Stimulated activated CD8-positive, alpha-beta memory T cell treated with anti-CD3 and anti-CD28 coated beads, Interleukin-12 subunit alpha, Interleukin-12 subunit beta, amount 100 ng/mL, for 24 hours (primary cell): ENCODE results near the gene MTRF1L.
"Not testable (repeated sequence)": the region's sequence is repeated elsewhere in the genome, so short reads cannot be mapped to it uniquely, and the experiment has no call there.

Experiments
- DNase-seq: peaks from one replicate; pipeline ENCODE4 v3.0.0-alpha.2; 2020; ENCODE audit errors: extremely low read depth

The MTRF1L gene

DNA sequence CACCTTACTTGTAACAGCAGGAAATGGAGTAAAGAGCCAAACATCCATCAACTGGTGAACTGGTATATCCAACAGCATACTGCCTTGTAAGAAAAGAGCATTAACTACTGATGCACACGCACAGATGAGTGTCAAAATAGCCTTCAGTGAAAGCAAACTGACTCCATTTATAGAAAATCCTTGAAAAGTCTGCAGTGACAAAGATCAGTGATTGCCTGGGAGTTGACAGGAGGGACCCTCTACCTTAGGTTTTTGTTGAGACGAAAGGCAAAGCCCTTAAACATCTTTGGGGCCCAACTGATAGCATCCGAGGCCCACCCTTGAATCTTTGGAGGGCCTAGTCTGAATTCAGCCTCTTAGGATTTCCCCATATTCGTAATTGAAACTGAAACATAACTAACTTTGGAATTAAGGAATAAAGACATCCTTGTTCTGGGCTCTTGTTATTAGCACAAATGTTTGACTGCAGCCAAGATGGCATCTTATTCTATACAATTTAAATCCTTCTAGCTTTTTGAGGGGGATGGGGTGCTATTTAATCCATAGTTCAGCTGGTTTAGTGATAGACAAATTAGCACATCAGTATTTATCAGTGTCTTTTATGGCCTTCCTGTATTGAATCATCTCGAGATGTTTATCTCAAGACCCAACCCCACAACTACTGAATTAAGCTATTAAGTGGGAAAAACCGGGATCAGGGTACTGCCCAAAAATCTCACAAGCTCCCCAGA, 32.7 kb downstream of the MTRF1L start:
- DNase-seq = no peak

DNA sequence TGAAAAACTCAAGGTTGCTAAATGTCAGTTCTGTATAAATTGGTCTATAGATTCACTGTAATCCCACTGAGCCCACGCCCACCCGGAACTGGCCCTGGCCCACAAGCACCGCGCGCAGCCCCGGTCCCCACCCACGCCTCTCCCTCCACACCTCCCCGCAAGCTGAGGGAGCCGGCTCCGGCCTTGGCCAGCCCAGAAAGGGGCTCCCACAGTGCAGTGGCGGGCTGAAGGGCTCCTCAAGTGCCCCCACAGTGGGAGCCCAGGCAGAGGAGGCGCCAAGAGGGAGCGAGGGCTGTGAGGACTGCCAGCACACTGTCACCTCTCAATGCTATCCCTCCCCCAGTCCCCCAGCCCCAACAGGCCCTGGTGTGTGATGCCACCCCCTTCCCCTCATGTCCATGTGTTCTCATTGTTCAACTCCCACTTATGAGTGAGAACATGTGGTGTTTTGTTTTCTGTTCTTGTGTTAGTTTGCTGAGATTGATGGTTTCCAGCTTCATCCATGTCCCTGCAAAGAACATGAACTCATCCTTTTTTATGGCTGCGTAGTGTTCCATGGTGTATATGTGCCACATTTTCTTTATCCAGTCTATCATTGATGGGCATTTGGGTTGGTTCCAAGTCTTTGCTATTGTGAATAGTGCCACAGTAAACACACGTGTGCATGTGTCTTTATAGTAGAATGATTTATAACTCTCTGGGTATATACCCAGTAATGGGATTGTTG, 36.2 kb downstream of the MTRF1L start:
- not testable (repeated sequence) for DNase-seq

DNA sequence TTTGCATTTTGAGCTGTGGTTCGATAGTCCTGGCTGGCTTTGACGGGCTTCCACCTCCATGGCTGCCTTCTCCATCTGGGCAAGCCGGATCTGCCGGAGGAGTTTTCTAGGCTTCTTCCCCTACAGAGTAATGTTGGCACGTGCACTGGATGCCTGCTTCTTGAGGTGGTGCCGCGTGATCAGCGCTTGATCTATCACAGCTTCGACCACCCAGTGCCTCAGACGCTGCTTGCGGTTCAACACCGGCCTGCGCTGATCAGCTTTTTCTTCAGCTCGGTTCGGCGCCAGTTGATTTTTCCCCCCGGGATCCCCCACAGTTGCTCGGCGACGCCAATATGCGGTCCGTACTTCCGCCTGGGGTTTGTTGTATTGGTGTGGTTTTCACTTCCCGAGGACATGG, 43.2 kb downstream of the MTRF1L start:
- DNase-seq = no peak

DNA sequence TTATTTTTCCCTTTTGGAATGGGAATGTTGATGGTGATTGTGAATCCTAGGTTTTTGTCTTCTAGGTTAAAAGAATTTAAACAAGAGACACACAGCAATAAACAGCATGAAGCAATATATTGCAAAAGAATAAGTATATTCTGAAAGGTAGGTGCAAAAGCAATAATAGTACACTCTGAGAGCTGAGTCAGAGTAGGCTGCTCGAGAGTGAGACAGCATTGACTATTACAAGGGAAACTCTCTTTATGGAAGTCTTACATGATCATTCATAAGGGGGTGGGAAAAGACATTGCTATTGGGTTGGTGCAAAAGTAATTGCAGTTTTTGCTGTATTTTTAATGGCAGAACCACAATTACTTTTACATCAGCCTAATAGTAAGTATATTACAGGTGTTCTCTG, 44.7 kb downstream of the MTRF1L start:
- no peak for DNase-seq

DNA sequence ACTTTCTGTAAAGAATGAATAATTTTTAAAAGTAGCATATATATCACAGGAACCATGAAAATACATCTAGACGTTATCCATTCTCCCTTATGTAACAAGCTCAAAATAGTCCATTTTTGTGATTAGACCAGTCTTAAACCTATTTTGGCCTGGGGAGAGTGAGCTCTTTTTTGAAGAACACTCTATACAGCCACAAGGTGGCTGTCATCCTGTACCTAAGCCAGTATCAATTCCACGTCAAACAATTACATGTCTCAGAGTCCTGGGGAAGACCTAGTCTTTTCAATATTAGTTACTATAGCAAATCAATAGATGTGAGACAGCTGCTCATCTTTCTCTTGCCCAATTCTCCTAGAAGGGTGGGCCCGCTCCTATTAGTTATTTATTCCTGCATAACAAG, 48.1 kb downstream of the MTRF1L start:
- no peak for DNase-seq

DNA sequence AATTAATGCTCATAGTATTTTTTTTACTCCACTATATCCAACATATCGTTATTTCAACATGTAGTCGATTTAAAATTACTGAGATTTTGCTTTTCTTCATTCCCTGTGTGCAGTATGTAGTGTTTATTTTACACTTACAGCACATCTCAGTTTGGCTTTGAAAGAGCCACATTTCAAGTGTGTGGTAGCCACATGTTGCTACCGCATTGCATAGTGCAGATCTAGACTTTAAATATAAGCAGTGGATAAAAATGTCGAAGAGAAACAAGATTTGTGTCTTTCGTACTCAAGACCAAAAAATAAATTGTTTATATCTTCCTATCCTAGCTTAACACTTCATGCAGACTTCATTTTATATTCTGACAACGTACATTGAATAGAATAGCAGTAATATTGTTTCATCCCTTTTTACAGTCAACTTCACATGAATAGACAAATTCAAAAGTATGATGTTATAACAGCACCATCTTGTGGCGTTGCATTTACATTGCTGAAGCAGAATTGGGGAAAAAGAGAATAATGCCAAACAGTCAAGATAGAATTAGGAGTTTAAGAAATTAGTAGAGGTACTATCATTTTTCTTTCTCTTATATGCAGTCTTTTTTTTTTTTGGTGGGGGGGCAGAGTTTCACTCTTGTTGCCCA, 49.5 kb downstream of the MTRF1L start:
- no peak for DNase-seq

DNA sequence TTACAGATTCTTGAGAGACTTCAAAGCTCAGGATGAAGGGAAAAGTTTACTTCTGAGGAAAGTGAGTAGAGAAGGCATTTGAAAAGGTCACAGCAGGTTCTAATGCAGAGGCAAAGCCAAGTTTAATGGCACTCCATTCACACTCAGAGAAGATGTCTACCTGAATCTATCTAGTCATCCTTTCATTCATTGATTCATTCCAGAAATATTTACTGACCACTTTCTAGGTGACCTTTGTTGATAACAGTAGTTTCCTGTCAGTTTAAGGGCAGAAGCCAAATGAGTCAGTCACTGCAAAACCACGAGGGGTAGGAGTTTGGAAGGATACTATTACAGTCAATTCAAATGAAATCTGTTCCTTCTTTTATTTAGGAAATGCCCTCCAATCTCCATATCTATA, 50.5 kb downstream of the MTRF1L start:
- DNase-seq = no peak

DNA sequence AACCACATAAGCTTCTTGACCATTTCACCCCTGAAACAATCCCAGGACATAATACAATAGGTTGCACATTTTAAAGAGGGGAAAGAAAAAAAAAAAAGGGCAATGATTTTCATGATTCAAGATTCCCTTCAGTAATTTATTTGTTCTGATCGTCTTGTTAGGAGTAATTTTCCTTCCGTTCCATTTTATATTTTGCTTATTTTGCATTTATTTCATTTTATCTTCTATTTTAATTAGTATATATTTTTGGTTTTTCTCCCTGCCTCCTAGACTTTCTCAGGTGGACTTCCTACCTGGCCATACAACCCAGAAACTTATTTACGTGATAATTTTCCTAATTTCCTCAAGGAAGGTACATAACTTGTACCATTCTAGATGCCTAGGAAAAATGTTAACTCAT, 52.3 kb downstream of the MTRF1L start:
- no peak for DNase-seq

DNA sequence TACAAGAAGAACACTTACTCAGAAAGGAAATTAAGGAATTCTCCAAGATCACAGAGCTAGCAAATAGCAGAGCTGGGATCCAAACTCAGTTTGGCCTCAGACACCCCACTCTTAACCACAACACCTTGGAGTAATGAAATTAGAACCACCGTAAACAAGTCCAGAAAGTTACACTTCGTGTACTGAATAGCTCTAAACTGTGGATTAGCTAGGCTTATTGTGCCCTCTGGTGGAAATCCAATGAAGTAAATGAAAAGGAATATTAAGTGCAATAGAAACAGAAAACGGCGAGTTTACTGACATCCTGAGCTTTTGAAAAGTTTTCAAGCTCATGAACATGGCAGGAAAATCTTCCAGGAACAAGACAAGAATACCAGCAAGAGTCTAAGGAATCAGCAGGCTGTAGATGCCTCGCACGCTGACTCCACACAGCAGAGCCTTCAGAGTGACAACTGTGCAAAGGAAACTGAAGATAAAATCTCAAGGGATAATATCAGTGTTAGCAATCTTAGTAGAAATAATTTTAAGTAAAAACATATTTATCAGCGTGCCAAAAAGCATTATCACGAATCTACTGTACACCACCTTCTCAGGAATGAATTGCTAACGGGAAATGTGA, 54.2 kb downstream of the MTRF1L start:
- no peak for DNase-seq

DNA sequence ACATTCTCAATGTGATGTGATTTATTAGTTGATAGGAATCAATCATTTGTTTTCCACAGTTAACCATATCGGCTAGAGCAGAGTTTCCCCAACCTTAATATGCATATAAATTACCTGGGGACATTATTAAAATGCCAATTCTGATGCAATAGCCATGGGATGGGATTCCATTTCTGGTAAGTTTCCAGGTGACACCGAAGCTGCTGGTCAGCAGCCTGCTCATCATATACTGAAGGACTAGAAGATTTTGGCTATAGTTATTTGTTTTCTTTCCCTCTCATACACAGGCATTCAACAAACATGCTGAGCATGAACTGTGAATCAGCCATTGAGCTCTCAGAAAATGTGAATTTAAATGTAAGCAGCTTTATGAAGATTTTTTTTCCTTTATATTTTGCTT, 55.5 kb downstream of the MTRF1L start:
- no peak for DNase-seq

DNA sequence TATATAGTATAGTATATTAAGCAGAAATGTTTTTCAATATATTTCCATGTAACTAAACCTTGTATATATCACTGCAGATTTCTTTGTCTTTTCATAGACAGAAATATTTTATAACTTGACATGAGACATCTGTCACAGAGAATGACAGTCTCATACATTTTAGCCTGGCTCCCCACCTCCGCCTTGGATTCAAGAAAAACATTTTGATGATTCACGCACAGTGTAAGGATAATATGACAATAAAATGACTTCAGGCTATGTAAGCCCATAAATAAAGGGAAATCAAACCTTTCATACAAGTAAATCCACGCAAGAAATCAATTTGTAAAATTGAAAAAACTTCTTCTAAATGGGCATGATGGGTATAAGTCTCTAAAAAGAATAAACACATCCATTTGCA, 56.0 kb downstream of the MTRF1L start:
- no peak for DNase-seq

DNA sequence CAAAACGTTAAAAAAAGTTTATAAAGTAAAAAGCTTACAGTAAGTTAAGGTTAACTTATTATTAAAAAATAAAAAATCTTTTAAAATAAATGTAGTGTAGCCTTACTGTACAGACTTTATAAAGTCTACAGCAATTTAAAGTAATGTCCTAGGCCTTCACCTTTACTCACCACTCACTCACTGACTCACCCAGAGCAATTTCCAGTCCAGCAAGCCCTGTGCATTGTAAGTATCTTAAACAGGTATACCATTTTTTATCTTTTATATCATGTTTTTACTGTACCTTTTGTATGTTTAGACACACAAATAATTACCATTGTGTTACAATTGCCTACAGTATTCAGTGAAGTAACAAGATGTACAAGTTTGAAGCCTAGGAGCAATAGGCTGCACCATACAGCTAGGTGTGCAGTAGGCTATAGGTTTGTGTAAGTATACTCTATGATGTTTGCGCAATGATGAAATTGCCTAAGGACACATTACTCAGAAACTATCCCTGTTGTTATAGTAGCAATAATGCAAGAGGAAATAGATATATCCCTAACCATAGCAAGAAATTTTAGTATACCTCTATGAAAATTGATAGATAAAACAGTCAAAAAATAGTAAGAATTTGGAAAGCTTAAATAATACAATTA, 59.1 kb downstream of the MTRF1L start:
- DNase-seq = no peak

DNA sequence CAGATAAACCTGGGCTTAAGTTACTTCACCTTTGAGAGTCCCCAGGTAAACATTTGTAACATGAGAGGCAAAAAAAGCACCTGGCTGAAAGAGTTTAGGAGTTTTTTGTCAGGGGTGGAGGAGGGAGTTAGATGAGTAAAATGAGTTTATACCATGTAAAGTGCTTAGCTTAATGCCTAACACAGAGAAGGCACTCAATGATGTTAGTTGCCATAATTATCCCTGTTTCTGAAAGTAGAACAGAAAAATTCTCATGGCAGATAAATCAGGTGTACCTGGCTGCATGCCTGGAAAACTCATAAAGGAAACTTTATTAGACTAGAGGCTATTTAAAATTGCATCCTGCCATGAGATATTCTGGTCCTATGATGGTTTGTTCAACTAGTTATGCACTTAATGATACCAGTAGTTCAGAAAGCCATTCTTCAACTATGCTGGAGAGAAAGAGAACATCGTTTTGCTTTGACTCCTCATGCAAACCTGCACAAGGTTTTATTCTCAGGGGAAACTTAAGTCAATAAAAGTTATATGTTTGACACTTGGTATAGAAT, 60.1 kb downstream of the MTRF1L start:
- DNase-seq = no peak

DNA sequence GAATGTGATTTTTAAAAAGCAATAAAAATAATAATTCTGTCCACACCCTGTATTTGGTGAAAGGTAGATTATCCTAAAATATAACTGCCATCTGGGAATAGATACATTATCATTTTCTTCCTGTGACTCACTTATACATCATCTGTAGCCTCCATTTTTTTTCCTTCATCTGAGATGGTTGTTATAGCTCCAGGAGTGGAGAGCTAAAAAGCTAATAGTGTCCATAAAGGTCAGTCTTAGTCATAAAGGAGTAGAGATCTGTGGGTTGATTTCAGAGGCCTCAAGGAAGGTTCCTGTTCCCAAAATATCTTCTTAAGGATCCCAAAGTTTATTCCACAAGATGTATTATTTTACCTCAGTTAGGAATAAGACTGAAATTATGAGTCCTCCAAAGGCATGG, 60.8 kb downstream of the MTRF1L start:
- no peak for DNase-seq
